Myocyte (in vitro differentiated cells): ENCODE data around the gene C10orf53. TPM values are rescaled to one million over a fixed set of nuclear protein-coding genes. Genes with fewer than 3 reads are reported as not detected.

Source experiments
- DNase-seq: peaks from one replicate; pipeline ENCODE4 v3.0.0-alpha.2; 2012; ENCODE audit warnings: low read depth
- polyA plus RNA-seq: library from polyadenylated mRNA; unstranded; fragments of >200 nt; gene quantifications from one replicate; pipeline ENCODE4 v1.2.1, GENCODE V29; 2012; ENCODE audit warnings: missing spikeins
- total RNA-seq: library from RNA; depleted of rRNA; stranded (reverse); fragments of >200 nt; gene quantifications from 2 replicates; pipeline ENCODE4 v1.2.3, GENCODE V29; 2014

The C10orf53 gene
- total RNA-seq: not detected in 2 replicates
- polyA plus RNA-seq: not detected

- DNase-seq: no peak
These were observed at the start of gene C10orf53 for GRCh38 chr10:49679480-49679893. Gene C10orf53, plus strand, starts transcription at chr10:49679651. Its CDS starts 47 bp downstream, at chr10:49679698.

- DNase-seq: no peak
These were observed 47.5 kb upstream of the C10orf53 start for GRCh38 chr10:49631975-49632374.

- DNase-seq: no peak
These were observed 46.8 kb upstream of the C10orf53 start for GRCh38 chr10:49632406-49633317.

GRCh38 chr10:49633327-49634068 is 46.0 kb upstream of the C10orf53 start:
- DNase-seq: no peak

GRCh38 chr10:49634069-49634660 is 45.3 kb upstream of the C10orf53 start:
- no peak for DNase-seq

- no peak for DNase-seq
These were observed 37.1 kb upstream of the C10orf53 start for GRCh38 chr10:49642311-49642710.

- DNase-seq: no peak
These were observed 36.0 kb upstream of the C10orf53 start for GRCh38 chr10:49643241-49644034.

- DNase-seq: no peak
These were observed 35.3 kb upstream of the C10orf53 start for GRCh38 chr10:49644035-49644646.

- DNase-seq: no peak
These were observed 34.0 kb upstream of the C10orf53 start for GRCh38 chr10:49645417-49645816.

- DNase-seq: no peak
These were observed 33.3 kb upstream of the C10orf53 start for GRCh38 chr10:49645871-49646870.

- no peak for DNase-seq
These were observed 31.9 kb upstream of the C10orf53 start for GRCh38 chr10:49647554-49647953.

GRCh38 chr10:49647985-49648795 is 31.3 kb upstream of the C10orf53 start:
- DNase-seq: no peak

GRCh38 chr10:49649294-49649693 is 30.2 kb upstream of the C10orf53 start:
- DNase-seq: no peak

- no peak for DNase-seq
These were observed 29.3 kb upstream of the C10orf53 start for GRCh38 chr10:49649936-49650723.

- no peak for DNase-seq
These were observed 28.8 kb upstream of the C10orf53 start for GRCh38 chr10:49650724-49651034.

- DNase-seq: no peak
These were observed 28.2 kb upstream of the C10orf53 start for GRCh38 chr10:49651039-49651835.

- DNase-seq: no peak
These were observed 27.5 kb upstream of the C10orf53 start for GRCh38 chr10:49651917-49652316.
